ENCODE data around the gene UGT1A1.

Gene UGT1A1

DNA sequence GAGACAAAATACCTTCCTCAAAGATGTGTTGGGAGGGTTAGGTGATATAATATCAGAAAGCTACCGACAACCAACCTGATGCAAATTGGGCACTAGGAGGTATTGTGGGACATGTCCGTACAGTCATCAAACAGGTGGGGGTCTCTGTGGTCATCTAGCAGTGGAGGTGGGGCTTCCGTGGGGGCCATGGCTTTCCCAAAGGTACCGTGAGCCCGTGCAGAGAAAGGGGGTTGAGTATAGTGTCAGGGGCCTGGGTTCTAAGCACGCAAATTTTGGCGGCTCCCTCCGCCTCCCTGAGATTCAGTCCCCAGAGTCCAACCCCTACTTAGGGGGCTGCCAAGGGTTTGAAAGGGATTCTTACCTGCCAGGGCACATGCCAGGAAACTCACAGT is 61.6 kb downstream of the UGT1A1 start:
- Histone ChIP-seq H3K27ac (replicated peaks) (no peak overlapping the region), H3K27me3 (ENCODE audit: insufficient read depth, poor library complexity, severe bottlenecking) (no peaks in the 10 kb centered on the region), H3K4me3 (replicated peaks; ENCODE audit: insufficient read depth, low read length) (no peak overlapping the region)
- no peak for DNase-seq (ENCODE audit: low read depth in 1 of 2, low spot score in 1 of 2)
- TF ChIP-seq GABPA (IDR thresholded peaks at IDR 0.05; ENCODE audit: low read depth), result no peak
- TF ChIP-seq, protein P1, sequence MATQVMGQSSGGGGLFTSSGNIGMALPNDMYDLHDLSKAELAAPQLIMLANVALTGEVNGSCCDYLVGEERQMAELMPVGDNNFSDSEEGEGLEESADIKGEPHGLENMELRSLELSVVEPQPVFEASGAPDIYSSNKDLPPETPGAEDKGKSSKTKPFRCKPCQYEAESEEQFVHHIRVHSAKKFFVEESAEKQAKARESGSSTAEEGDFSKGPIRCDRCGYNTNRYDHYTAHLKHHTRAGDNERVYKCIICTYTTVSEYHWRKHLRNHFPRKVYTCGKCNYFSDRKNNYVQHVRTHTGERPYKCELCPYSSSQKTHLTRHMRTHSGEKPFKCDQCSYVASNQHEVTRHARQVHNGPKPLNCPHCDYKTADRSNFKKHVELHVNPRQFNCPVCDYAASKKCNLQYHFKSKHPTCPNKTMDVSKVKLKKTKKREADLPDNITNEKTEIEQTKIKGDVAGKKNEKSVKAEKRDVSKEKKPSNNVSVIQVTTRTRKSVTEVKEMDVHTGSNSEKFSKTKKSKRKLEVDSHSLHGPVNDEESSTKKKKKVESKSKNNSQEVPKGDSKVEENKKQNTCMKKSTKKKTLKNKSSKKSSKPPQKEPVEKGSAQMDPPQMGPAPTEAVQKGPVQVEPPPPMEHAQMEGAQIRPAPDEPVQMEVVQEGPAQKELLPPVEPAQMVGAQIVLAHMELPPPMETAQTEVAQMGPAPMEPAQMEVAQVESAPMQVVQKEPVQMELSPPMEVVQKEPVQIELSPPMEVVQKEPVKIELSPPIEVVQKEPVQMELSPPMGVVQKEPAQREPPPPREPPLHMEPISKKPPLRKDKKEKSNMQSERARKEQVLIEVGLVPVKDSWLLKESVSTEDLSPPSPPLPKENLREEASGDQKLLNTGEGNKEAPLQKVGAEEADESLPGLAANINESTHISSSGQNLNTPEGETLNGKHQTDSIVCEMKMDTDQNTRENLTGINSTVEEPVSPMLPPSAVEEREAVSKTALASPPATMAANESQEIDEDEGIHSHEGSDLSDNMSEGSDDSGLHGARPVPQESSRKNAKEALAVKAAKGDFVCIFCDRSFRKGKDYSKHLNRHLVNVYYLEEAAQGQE (IDR thresholded peaks at IDR 0.05; ENCODE audit: insufficient replicate concordance, low read depth), result no peak
- TF ChIP-seq, protein P2, sequence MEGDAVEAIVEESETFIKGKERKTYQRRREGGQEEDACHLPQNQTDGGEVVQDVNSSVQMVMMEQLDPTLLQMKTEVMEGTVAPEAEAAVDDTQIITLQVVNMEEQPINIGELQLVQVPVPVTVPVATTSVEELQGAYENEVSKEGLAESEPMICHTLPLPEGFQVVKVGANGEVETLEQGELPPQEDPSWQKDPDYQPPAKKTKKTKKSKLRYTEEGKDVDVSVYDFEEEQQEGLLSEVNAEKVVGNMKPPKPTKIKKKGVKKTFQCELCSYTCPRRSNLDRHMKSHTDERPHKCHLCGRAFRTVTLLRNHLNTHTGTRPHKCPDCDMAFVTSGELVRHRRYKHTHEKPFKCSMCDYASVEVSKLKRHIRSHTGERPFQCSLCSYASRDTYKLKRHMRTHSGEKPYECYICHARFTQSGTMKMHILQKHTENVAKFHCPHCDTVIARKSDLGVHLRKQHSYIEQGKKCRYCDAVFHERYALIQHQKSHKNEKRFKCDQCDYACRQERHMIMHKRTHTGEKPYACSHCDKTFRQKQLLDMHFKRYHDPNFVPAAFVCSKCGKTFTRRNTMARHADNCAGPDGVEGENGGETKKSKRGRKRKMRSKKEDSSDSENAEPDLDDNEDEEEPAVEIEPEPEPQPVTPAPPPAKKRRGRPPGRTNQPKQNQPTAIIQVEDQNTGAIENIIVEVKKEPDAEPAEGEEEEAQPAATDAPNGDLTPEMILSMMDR (IDR thresholded peaks at IDR 0.05; ENCODE audit: insufficient read depth, low read length), result no peak

DNA sequence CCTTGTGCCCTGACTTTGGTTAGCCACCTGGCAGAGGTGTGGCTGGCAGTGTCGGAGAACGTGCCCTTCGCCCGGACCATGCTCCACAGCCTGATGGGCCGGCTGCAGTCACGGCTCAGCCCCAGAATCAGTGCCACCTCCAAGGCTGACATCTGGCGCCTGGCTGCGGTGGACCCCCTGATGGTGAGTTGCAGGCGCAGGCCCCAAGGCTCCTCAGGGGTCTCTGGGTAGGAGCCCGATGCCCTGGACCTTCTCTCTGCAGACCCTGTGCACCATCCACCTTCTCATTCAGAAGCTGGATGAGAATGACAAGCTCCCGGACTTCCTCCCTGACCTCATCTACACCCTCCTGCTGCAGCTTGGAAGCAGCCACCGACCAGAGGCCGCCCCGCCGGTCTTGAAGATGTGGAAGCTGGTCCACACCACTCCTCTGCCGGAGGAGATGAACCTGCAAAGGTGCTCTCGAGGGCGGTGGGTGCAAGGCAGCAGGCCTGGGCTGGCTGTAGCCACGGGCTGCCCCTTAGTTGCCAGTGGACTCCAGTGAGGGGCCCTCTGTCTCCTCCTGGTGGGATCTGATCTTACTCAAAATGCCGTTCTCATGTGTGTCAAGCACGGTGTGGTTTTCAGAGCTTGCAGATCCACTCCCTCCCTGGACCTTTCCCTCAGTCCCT is 62.2 kb downstream of the UGT1A1 start:
- DNase-seq (ENCODE audit: low read depth in 1 of 2, low spot score in 1 of 2), result no peak
- Histone ChIP-seq H3K27me3 (ENCODE audit: insufficient read depth, poor library complexity, severe bottlenecking) (no peaks in the 10 kb centered on the region), H3K27ac (replicated peaks) (no peak overlapping the region), H3K4me3 (replicated peaks; ENCODE audit: insufficient read depth, low read length) (no peak overlapping the region)
- TF ChIP-seq SPI1 (IDR thresholded peaks at IDR 0.05; ENCODE audit: borderline replicate concordance, low read depth) (no peak), POLR2AphosphoS5 (IDR thresholded peaks at IDR 0.05; ENCODE audit: low read depth) (no peak), GABPA (IDR thresholded peaks at IDR 0.05; ENCODE audit: low read depth) (no peak)
- TF ChIP-seq, protein P2 (IDR thresholded peaks at IDR 0.05; ENCODE audit: insufficient read depth, low read length), result no peak
- TF ChIP-seq, protein P1 (IDR thresholded peaks at IDR 0.05; ENCODE audit: insufficient replicate concordance, low read depth), result no peak
